Measurements from ENCODE around the gene ZMYND8.

GRCh38 chr20:47310729-47311128, 45.8 kb downstream of the ZMYND8 start:
- no peak for TF ChIP-seq POLR2AphosphoS5 (IDR thresholded peaks at IDR 0.05; ENCODE audit: insufficient read depth, low read depth, low read length)
- TF ChIP-seq, protein P1, sequence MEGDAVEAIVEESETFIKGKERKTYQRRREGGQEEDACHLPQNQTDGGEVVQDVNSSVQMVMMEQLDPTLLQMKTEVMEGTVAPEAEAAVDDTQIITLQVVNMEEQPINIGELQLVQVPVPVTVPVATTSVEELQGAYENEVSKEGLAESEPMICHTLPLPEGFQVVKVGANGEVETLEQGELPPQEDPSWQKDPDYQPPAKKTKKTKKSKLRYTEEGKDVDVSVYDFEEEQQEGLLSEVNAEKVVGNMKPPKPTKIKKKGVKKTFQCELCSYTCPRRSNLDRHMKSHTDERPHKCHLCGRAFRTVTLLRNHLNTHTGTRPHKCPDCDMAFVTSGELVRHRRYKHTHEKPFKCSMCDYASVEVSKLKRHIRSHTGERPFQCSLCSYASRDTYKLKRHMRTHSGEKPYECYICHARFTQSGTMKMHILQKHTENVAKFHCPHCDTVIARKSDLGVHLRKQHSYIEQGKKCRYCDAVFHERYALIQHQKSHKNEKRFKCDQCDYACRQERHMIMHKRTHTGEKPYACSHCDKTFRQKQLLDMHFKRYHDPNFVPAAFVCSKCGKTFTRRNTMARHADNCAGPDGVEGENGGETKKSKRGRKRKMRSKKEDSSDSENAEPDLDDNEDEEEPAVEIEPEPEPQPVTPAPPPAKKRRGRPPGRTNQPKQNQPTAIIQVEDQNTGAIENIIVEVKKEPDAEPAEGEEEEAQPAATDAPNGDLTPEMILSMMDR (IDR thresholded peaks at IDR 0.05; ENCODE audit: extremely low read depth in 1 of 2, insufficient read depth in 1 of 2, low read depth in 1 of 2, low read length in 2 of 2), result no peak

Data from endothelial cell of umbilical vein (primary cell).